Glutamatergic neuron (in vitro differentiated cells): ENCODE results near the gene PDE1A. TPM values are rescaled to one million over a fixed set of nuclear protein-coding genes. Genes with fewer than 3 reads are reported as not detected.

ENCODE experiments used
- DNase-seq: peaks from one replicate; pipeline ENCODE4 v3.0.0; 2022
- H3K27ac Mint-ChIP-seq: one replicate; pipeline ENCODE4 v1.8.0; 2020; ENCODE audit warnings: mild to moderate bottlenecking, mixed read lengths, inconsistent platforms; ENCODE audit not compliant: unreplicated experiment
- H3K27me3 Mint-ChIP-seq: one replicate; pipeline ENCODE4 v1.8.0; 2020; ENCODE audit warnings: mild to moderate bottlenecking, moderate library complexity, mixed read lengths, inconsistent platforms; ENCODE audit not compliant: unreplicated experiment
- H3K36me3 Mint-ChIP-seq: one replicate; pipeline ENCODE4 v1.8.0; 2020; ENCODE audit warnings: mild to moderate bottlenecking, mixed read lengths, inconsistent platforms; ENCODE audit not compliant: unreplicated experiment
- H3K4me1 Mint-ChIP-seq: one replicate; pipeline ENCODE4 v1.8.0; 2020; ENCODE audit warnings: mild to moderate bottlenecking, low read depth, mixed read lengths, inconsistent platforms; ENCODE audit not compliant: unreplicated experiment
- H3K4me3 Mint-ChIP-seq: one replicate; pipeline ENCODE4 v1.8.0; 2020; ENCODE audit warnings: mild to moderate bottlenecking, mixed read lengths, inconsistent platforms; ENCODE audit not compliant: unreplicated experiment
- H3K9me3 Mint-ChIP-seq: one replicate; pipeline ENCODE4 v1.8.0; 2020; ENCODE audit warnings: mild to moderate bottlenecking, moderate library complexity, mixed read lengths, inconsistent platforms; ENCODE audit not compliant: unreplicated experiment
- CTCF ChIP-seq: fragments of 200-600 bp; sonication (generic); IDR thresholded peaks from one replicate; pipeline ENCODE4 v1.5.0; 2021; ENCODE audit not compliant: partially characterized antibody, unreplicated experiment
- total RNA-seq: library from RNA; stranded (reverse); fragmentation: NEBNext Ultra II Directional; extraction: Animal tissue kit (Norgen Biotek cat#: 25700); gene quantifications from one replicate; pipeline ENCODE4 v1.2.1, GENCODE V29; 2021; ENCODE audit not compliant: unreplicated experiment

PDE1A gene
- total RNA-seq, 1 donor from 2014 or later: 4.2 TPM

- Mint-ChIP-seq H3K4me3 (no peak overlapping the region), H3K27me3 (peaks cover 2% of the 10 kb centered on the region), H3K27ac (no peak overlapping the region), H3K36me3 (no peaks in the 10 kb centered on the region), H3K9me3 (no peaks in the 10 kb centered on the region), H3K4me1 (no peaks in the 10 kb centered on the region)
- no peak for DNase-seq
- TF ChIP-seq CTCF: no peak
Measured at GRCh38 chr2:182302174-182302573, 124.7 kb downstream of the PDE1A start.

GRCh38 chr2:182301093-182301492, 125.7 kb downstream of the PDE1A start:
- Mint-ChIP-seq H3K27me3 (peaks cover 2% of the 10 kb centered on the region), H3K9me3 (no peaks in the 10 kb centered on the region), H3K27ac (no peak overlapping the region), H3K36me3 (no peaks in the 10 kb centered on the region), H3K4me3 (no peak overlapping the region), H3K4me1 (no peaks in the 10 kb centered on the region)
- DNase-seq: no peak
- TF ChIP-seq CTCF: no peak

GRCh38 chr2:182300608-182301007, 126.2 kb downstream of the PDE1A start:
- no peak for TF ChIP-seq CTCF
- H3K4me3 Mint-ChIP-seq: no peak overlapping the region

GRCh38 chr2:182299632-182300031, 127.2 kb downstream of the PDE1A start:
- Mint-ChIP-seq H3K4me3 (no peak overlapping the region), H3K27me3 (no peaks in the 10 kb centered on the region), H3K9me3 (no peaks in the 10 kb centered on the region), H3K36me3 (no peaks in the 10 kb centered on the region), H3K27ac (no peak overlapping the region), H3K4me1 (no peaks in the 10 kb centered on the region)
- DNase-seq: no peak
- no peak for TF ChIP-seq CTCF

More at GRCh38 chr2:182300608-182301007, 126.2 kb downstream of the PDE1A start:
- H3K36me3 Mint-ChIP-seq: no peaks in the 10 kb centered on the region
- H3K9me3 Mint-ChIP-seq: no peaks in the 10 kb centered on the region
- no peak for DNase-seq
- H3K27ac Mint-ChIP-seq: no peak overlapping the region
- peaks cover 2% of the 10 kb centered on the region for H3K27me3 Mint-ChIP-seq
- no peaks in the 10 kb centered on the region for H3K4me1 Mint-ChIP-seq

GRCh38 chr2:182298456-182298855, 128.4 kb downstream of the PDE1A start:
- Mint-ChIP-seq H3K4me3 (no peak overlapping the region), H3K27ac (no peak overlapping the region), H3K36me3 (no peaks in the 10 kb centered on the region), H3K4me1 (no peaks in the 10 kb centered on the region), H3K9me3 (no peaks in the 10 kb centered on the region), H3K27me3 (no peaks in the 10 kb centered on the region)
- DNase-seq: no peak
- TF ChIP-seq CTCF: no peak
